Measurements from ENCODE around the gene TTC22. TPM values are rescaled to one million over a fixed set of nuclear protein-coding genes. Genes with fewer than 3 reads are reported as not detected.

Gene TTC22
- total RNA-seq, 1 experiment from 2014 or later: 0.59 TPM

GRCh38 chr1:54764922-54765561, 36.1 kb downstream of the TTC22 start:
- peaks cover 30 to 33% of the 10 kb centered on the region in 2 experiments for H3K4me1 Mint-ChIP-seq
- Histone ChIP-seq H3K79me2 (ENCODE audit: insufficient read depth, low read length) (no peaks in the 10 kb centered on the region), H3K4me1 (ENCODE audit: insufficient read depth, low read length) (no peaks in the 10 kb centered on the region), H3K4ac (ENCODE audit: low read depth, low read length) (no peak overlapping the region), H3T11ph (ENCODE audit: low read length) (no peak overlapping the region), H3K27ac (ENCODE audit: insufficient read length, low read depth, low read length) (no peak overlapping the region), H3K14ac (ENCODE audit: insufficient read depth, low read length) (no peak overlapping the region), H4K91ac (ENCODE audit: insufficient read length, low read depth, low read length) (no peak overlapping the region), H2AK5ac (ENCODE audit: insufficient read length, low read length) (no peak overlapping the region), H2BK15ac (ENCODE audit: low read depth, low read length) (no peak overlapping the region), H2BK120ac (ENCODE audit: low read depth, low read length, poor library complexity, severe bottlenecking) (no peak overlapping the region), H3K56ac (ENCODE audit: insufficient read length, low read depth, low read length) (no peak overlapping the region), H2BK12ac (ENCODE audit: insufficient read length, low read depth, low read length) (no peak overlapping the region), H3K4me2 (ENCODE audit: insufficient read depth, insufficient read length, low read length) (peak overlapping the region; percentile 47), H3K9ac (ENCODE audit: extremely low read depth, insufficient read length, low read length) (no peak overlapping the region), H4K5ac (ENCODE audit: insufficient read length, low read depth, low read length) (no peak overlapping the region), H3K79me1 (ENCODE audit: insufficient read depth, low read depth, low read length, poor library complexity, severe bottlenecking) (no peaks in the 10 kb centered on the region), H3K23ac (ENCODE audit: insufficient read length, low read depth, low read length) (no peak overlapping the region), H3K9me3 (ENCODE audit: control insufficient read depth, low read depth, low read length) (no peaks in the 10 kb centered on the region), H2AFZ (ENCODE audit: low read length) (peak overlapping the region; percentile 24), H2BK20ac (ENCODE audit: low read depth, low read length, poor library complexity, severe bottlenecking) (no peak overlapping the region), H3K27me3 (ENCODE audit: insufficient read depth, low read length) (no peaks in the 10 kb centered on the region), H3K18ac (ENCODE audit: insufficient read length, low read depth, low read length) (no peak overlapping the region), H2BK5ac (ENCODE audit: insufficient read length, low read length) (no peak overlapping the region), H4K20me1 (ENCODE audit: control insufficient read depth, insufficient read depth, insufficient read length) (no peaks in the 10 kb centered on the region), H3K23me2 (ENCODE audit: insufficient read length, low read depth, low read length, poor library complexity, severe bottlenecking) (peaks cover 4% of the 10 kb centered on the region), H4K8ac (replicated peaks; ENCODE audit: insufficient read length, low read depth, low read length) (no peak overlapping the region)
- DNase-seq: no peak
- no CpG with 5 or more reads among the region's 13 CpGs for WGBS (ENCODE audit: extremely low coverage, insufficient read length, low lambda C conversion rate)
- peak overlapping the region; percentile 95 for H3K4me3 Mint-ChIP-seq
- no peak for TF ChIP-seq CTCF (conservative IDR thresholded peaks at IDR 0.05)
- H3K36me3 Mint-ChIP-seq (ENCODE audit: insufficient read depth in 1 of 3, low read depth in 3 of 3): no peaks in the 10 kb centered on the region; a peak in 1 of 7 replicates
- no peaks in the 10 kb centered on the region; the same call in 1 of the 2 replicates for H3K27me3 Mint-ChIP-seq (ENCODE audit: low read depth)
- peak overlapping the region in 2 of 3 experiments; percentile 4 to 20; a peak in 5 of 7 replicates for H3K27ac Mint-ChIP-seq
- H3K9me3 Mint-ChIP-seq: no peaks in the 10 kb centered on the region
